Measurements from ENCODE around the gene MATCAP1. TPM values are rescaled to one million over a fixed set of nuclear protein-coding genes. Genes with fewer than 3 reads are reported as not detected.

MATCAP1 gene
- polyA plus RNA-seq, 1 donor (not counting 4 experiments of a cell fraction or from before 2014, with no cell fraction given): 13.3 TPM

DNA sequence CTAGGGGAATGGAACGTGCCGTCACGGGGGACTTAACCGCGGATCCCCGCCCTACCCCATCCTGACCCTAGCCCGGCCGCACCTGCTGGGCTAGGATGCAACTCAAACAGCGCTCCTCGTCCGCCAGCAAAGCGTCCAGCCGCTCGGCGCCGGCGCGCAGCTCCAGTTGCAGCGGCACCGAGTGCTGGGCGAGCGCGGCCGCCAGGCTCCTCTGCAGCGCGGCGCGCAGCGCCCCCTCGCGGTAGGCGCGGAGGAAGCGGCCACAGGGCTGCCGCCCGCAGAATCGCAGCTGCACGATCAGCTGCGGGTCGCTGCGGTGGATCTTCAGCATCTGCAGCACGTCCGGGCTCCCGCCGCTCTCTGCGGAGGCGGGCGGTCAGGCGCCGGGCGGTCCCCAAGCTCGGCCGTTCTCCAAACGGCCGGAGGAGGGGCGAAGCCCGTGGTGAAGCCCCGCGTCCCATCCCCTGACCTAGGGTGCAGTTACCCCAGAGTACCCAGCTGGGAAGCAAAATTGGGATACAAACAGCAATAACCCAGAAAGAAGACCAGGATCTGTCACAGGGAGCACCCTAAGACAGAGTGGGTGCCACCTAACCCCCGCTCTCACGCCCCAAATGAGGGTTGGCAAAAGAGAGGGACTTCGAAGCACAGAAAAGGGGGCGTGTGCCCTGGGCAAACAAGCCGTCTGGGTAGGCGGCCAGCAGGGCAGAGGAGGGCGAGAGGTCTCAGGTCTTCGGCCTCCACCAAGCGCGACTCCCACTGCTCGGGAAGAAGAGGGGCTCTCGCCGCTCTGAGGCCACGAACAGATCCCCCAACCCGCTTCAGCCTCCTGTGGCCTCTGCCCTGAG is 28.2 kb downstream of the MATCAP1 start:
- H3K27me3 ChIP-seq (ENCODE audit: control insufficient read depth, extremely low read depth, insufficient read depth, low read length): no peaks in the 10 kb centered on the region
- H3K4me2 ChIP-seq (ENCODE audit: control insufficient read depth, extremely low read depth, insufficient read depth, low read depth, low read length): peak overlapping the region; percentile 41
- H3K9me1 ChIP-seq (ENCODE audit: control insufficient read depth, extremely low read depth, insufficient read depth, low read length): peaks cover 3% of the 10 kb centered on the region
- dilution Hi-C loops (cut with MboI; ENCODE audit: extremely low pct_ligation_motif_present, low sequenced_read_pairs): no loop called here
- no peak overlapping the region for H2AFZ ChIP-seq (ENCODE audit: control insufficient read depth, low read length)
- H3K9me3 ChIP-seq (ENCODE audit: control insufficient read depth, low read depth, low read length): no peaks in the 10 kb centered on the region
- H3K4me1 ChIP-seq (ENCODE audit: control insufficient read depth, extremely low read depth, insufficient read depth, low read length): peaks cover 11% of the 10 kb centered on the region
- DNase-seq (ENCODE audit: low read depth, low spot score) (no peak), FAIRE-seq (no peak)
- H4K20me1 ChIP-seq (ENCODE audit: control insufficient read depth, extremely low read depth, insufficient read depth, low read length): peaks cover 7% of the 10 kb centered on the region
- H3K27ac ChIP-seq (ENCODE audit: control insufficient read depth, insufficient read depth, low read length): no peak overlapping the region
- peaks cover 0 to 5% of the 10 kb centered on the region in 2 experiments for H3K36me3 ChIP-seq (ENCODE audit: control insufficient read depth in 2 of 2, extremely low read depth in 1 of 2, insufficient read depth in 2 of 2, low read length in 2 of 2)
- H3K4me3 ChIP-seq (ENCODE audit: control insufficient read depth in 2 of 3, extremely low read depth in 1 of 3, insufficient read depth in 2 of 3, low read depth in 1 of 3, low read length in 3 of 3): no peak overlapping the region
- TF ChIP-seq, protein P1, sequence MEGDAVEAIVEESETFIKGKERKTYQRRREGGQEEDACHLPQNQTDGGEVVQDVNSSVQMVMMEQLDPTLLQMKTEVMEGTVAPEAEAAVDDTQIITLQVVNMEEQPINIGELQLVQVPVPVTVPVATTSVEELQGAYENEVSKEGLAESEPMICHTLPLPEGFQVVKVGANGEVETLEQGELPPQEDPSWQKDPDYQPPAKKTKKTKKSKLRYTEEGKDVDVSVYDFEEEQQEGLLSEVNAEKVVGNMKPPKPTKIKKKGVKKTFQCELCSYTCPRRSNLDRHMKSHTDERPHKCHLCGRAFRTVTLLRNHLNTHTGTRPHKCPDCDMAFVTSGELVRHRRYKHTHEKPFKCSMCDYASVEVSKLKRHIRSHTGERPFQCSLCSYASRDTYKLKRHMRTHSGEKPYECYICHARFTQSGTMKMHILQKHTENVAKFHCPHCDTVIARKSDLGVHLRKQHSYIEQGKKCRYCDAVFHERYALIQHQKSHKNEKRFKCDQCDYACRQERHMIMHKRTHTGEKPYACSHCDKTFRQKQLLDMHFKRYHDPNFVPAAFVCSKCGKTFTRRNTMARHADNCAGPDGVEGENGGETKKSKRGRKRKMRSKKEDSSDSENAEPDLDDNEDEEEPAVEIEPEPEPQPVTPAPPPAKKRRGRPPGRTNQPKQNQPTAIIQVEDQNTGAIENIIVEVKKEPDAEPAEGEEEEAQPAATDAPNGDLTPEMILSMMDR (optimal IDR thresholded peaks at IDR 0.05 in 1 of 3, IDR thresholded peaks at IDR 0.05 in 1 of 3, conservative IDR thresholded peaks at IDR 0.05 in 1 of 3; ENCODE audit: extremely low read depth in 1 of 3, insufficient read depth in 2 of 3, low read length in 3 of 3): peak; percentile 65 to 93 (median 89)
- TF ChIP-seq EZH2 (IDR thresholded peaks at IDR 0.05; ENCODE audit: low read length): no peak
- no peak overlapping the region for H3K9ac ChIP-seq (ENCODE audit: control insufficient read depth, extremely low read depth, insufficient read depth, low read length)
- H3K79me2 ChIP-seq (ENCODE audit: control insufficient read depth, insufficient read depth, low read length): no peaks in the 10 kb centered on the region

DNA sequence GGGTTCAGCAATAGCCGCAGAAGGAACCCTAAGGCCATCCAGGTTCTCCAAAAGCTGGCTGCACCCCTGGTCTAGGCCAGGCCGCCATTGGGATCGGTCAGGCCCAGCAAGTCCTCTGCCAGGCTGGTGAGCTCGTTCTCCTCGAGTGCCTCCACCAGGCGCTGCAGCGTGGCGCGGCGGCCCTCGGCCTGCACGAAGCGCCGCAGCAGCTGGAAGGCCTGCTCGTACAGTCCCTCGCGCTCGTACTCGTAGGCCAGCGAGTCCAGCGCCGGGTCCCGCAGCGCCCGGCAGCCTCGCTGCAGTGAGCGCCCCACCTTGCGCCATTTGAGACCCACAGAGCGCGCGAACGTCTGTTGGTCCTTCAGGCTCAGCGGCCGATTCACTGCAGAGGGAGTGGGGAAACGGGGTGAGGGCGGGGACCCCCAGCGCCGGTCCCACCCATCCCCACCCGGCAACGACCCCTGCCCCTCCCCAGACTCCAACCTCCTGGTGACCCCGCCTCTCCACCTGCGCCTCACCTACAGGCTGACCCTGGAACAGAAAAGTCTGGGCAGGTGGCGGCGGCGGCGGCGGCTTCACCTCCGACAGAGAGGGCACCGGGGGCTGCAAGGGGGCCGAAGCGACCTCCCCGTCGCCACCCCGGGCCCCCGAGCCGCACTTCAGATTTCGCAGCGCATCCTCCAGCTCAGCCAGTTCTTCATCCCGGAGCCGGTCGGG is 29.0 kb downstream of the MATCAP1 start:
- Histone ChIP-seq H2AFZ (ENCODE audit: control insufficient read depth, low read length) (no peak overlapping the region), H3K4me2 (ENCODE audit: control insufficient read depth, extremely low read depth, insufficient read depth, low read depth, low read length) (peak overlapping the region; percentile 41), H3K4me1 (ENCODE audit: control insufficient read depth, extremely low read depth, insufficient read depth, low read length) (peaks cover 11% of the 10 kb centered on the region), H3K9ac (ENCODE audit: control insufficient read depth, extremely low read depth, insufficient read depth, low read length) (no peak overlapping the region), H3K36me3 (ENCODE audit: control insufficient read depth in 2 of 2, extremely low read depth in 1 of 2, insufficient read depth in 2 of 2, low read length in 2 of 2) (peaks cover 0 to 5% of the 10 kb centered on the region in 2 experiments), H4K20me1 (ENCODE audit: control insufficient read depth, extremely low read depth, insufficient read depth, low read length) (peaks cover 7% of the 10 kb centered on the region), H3K4me3 (ENCODE audit: control insufficient read depth in 2 of 3, extremely low read depth in 1 of 3, insufficient read depth in 2 of 3, low read depth in 1 of 3, low read length in 3 of 3) (no peak overlapping the region), H3K9me3 (ENCODE audit: control insufficient read depth, low read depth, low read length) (no peaks in the 10 kb centered on the region), H3K9me1 (ENCODE audit: control insufficient read depth, extremely low read depth, insufficient read depth, low read length) (peaks cover 3% of the 10 kb centered on the region), H3K27ac (ENCODE audit: control insufficient read depth, insufficient read depth, low read length) (no peak overlapping the region), H3K79me2 (ENCODE audit: control insufficient read depth, insufficient read depth, low read length) (no peaks in the 10 kb centered on the region), H3K27me3 (ENCODE audit: control insufficient read depth, extremely low read depth, insufficient read depth, low read length) (no peaks in the 10 kb centered on the region)
- no peak for TF ChIP-seq EZH2 (IDR thresholded peaks at IDR 0.05; ENCODE audit: low read length)
- TF ChIP-seq, protein P1 (optimal IDR thresholded peaks at IDR 0.05 in 1 of 3, IDR thresholded peaks at IDR 0.05 in 1 of 3, conservative IDR thresholded peaks at IDR 0.05 in 1 of 3; ENCODE audit: extremely low read depth in 1 of 3, insufficient read depth in 2 of 3, low read length in 3 of 3): no peak
- DNase-seq (ENCODE audit: low read depth, low spot score): no peak
- dilution Hi-C loops (cut with MboI; ENCODE audit: extremely low pct_ligation_motif_present, low sequenced_read_pairs): no loop called here
- no peak for FAIRE-seq
